KMS-11 (cell line): ENCODE measurements around the gene HDAC3.

Experiments used
- H2AFZ ChIP-seq: fragments of 200-600 bp; sonication (generic); 2 replicates; pipeline ENCODE4 v1.6.1; 2016; ENCODE audit warnings: antibody characterized with exemption, mixed run types, low read depth
- H3K27ac ChIP-seq: fragments of 200-600 bp; sonication (generic); 2 replicates; pipeline ENCODE4 v1.6.1; 2016; ENCODE audit warnings: mild to moderate bottlenecking, mixed run types
- H3K27me3 ChIP-seq: fragments of 200-600 bp; sonication (generic); 2 replicates; pipeline ENCODE4 v1.6.1; 2017; ENCODE audit warnings: mild to moderate bottlenecking, low read depth, mixed run types, moderate library complexity; ENCODE audit not compliant: insufficient read depth
- H3K36me3 ChIP-seq: fragments of 200-600 bp; sonication (generic); 2 replicates; pipeline ENCODE4 v1.6.1; 2017; ENCODE audit warnings: mild to moderate bottlenecking, mixed run types; ENCODE audit not compliant: insufficient read depth
- H3K4me1 ChIP-seq: fragments of 200-600 bp; sonication (generic); 2 replicates; pipeline ENCODE4 v1.6.1; 2016; ENCODE audit warnings: mild to moderate bottlenecking, low read depth, mixed run types; ENCODE audit not compliant: poor library complexity, severe bottlenecking
- H3K4me2 ChIP-seq: fragments of 200-600 bp; sonication (generic); 2 replicates; pipeline ENCODE4 v1.7.0; 2016; ENCODE audit warnings: mild to moderate bottlenecking, mixed run types
- H3K4me3 ChIP-seq: fragments of 200-600 bp; sonication (generic); IDR thresholded peaks from 2 replicates; pipeline ENCODE4 v1.6.1; 2017; ENCODE audit warnings: low read depth, low read length, mixed read lengths; ENCODE audit not compliant: insufficient read depth
- H3K79me2 ChIP-seq: fragments of 200-600 bp; sonication (generic); 2 replicates; pipeline ENCODE4 v1.6.1; 2016; ENCODE audit warnings: low read depth, mixed run types; ENCODE audit not compliant: insufficient read depth
- H3K9ac ChIP-seq: fragments of 200-600 bp; sonication (generic); 2 replicates; pipeline ENCODE4 v1.6.1; 2016; ENCODE audit warnings: mild to moderate bottlenecking, mixed run types
- H4K20me1 ChIP-seq: fragments of 200-600 bp; sonication (generic); 2 replicates; pipeline ENCODE4 v1.6.1; 2016; ENCODE audit warnings: mild to moderate bottlenecking, mixed run types; ENCODE audit not compliant: insufficient read depth
- TF ChIP-seq, protein P1 (sequence below): fragments of 200-600 bp; sonication (generic); conservative IDR thresholded peaks from 2 replicates; pipeline ENCODE4 v1.6.1; 2017; ENCODE audit warnings: low read depth, mild to moderate bottlenecking, antibody characterized with exemption, low read length, moderate library complexity, mixed read lengths

Gene HDAC3

DNA sequence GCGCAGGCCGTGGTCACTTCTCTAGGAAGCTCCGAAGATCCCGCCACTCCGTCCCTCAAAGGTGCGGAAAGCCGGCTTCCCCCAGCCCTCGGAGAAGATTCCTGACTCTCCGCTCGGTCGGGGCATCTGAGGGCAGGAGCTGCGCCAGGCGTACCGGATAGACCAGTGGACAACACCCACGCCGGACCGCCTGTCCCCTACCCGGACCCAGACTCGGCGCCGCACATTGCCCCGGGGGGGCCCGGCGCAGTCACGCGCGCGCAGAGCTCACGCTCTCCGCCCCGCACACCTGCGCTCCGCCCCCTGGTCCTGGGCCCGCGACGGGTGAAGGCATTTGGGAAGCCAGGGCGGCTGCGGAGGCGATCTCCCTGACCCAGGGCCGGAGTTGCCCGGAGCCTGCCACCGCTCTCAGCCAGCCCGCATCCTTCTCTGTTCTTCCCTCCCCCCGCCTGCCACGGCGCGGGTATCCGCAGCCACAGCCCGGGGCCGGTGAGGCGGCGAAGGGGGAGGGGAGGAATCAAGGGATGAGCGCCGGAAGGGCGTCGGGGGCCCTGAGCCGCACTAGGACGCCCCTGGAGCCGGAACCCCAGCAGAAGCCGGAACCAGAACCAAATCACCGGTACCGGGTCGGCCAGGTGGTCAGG is 596 bp upstream of the HDAC3 start:
- no peak overlapping the region for H3K9ac ChIP-seq
- H3K4me1 ChIP-seq: peaks cover 28% of the 10 kb centered on the region
- no peak overlapping the region for H3K27ac ChIP-seq
- no peaks in the 10 kb centered on the region for H3K36me3 ChIP-seq
- H3K4me3 ChIP-seq: no peak overlapping the region
- no peaks in the 10 kb centered on the region for H3K27me3 ChIP-seq
- H3K4me2 ChIP-seq: peak overlapping the region; percentile 77
- peaks cover 14% of the 10 kb centered on the region for H3K79me2 ChIP-seq
- peak overlapping the region; percentile 98 for H2AFZ ChIP-seq
- TF ChIP-seq, protein P1, sequence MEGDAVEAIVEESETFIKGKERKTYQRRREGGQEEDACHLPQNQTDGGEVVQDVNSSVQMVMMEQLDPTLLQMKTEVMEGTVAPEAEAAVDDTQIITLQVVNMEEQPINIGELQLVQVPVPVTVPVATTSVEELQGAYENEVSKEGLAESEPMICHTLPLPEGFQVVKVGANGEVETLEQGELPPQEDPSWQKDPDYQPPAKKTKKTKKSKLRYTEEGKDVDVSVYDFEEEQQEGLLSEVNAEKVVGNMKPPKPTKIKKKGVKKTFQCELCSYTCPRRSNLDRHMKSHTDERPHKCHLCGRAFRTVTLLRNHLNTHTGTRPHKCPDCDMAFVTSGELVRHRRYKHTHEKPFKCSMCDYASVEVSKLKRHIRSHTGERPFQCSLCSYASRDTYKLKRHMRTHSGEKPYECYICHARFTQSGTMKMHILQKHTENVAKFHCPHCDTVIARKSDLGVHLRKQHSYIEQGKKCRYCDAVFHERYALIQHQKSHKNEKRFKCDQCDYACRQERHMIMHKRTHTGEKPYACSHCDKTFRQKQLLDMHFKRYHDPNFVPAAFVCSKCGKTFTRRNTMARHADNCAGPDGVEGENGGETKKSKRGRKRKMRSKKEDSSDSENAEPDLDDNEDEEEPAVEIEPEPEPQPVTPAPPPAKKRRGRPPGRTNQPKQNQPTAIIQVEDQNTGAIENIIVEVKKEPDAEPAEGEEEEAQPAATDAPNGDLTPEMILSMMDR: no peak
- no peaks in the 10 kb centered on the region for H4K20me1 ChIP-seq

DNA sequence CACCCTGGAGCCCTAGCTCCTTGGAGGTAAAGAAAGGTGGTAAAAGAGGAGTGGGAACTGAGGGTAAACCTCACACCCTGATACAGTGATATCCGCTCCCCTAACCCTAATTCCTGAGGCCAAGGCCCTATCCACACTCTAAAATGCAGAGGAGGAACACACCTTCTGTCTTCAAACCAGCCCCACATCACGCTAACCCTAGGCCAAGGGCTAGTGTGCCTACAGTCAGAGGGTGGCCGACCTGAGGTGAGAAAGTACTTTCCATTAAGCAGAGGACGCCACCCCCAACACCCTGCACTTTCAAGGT is 590 bp downstream of the HDAC3 start:
- no peaks in the 10 kb centered on the region for H3K36me3 ChIP-seq
- H3K4me3 ChIP-seq: no peak overlapping the region
- peak overlapping the region; percentile 77 for H3K4me2 ChIP-seq
- peak overlapping the region; percentile 41; the same call in 1 of the 2 replicates for H3K9ac ChIP-seq
- H4K20me1 ChIP-seq: no peaks in the 10 kb centered on the region
- TF ChIP-seq, protein P1: no peak
- peaks cover 14% of the 10 kb centered on the region for H3K79me2 ChIP-seq
- H3K27ac ChIP-seq: no peak overlapping the region
- H2AFZ ChIP-seq: peak overlapping the region; percentile 98; the same call in 1 of the 2 replicates
- H3K4me1 ChIP-seq: peaks cover 21% of the 10 kb centered on the region
- no peaks in the 10 kb centered on the region for H3K27me3 ChIP-seq

DNA sequence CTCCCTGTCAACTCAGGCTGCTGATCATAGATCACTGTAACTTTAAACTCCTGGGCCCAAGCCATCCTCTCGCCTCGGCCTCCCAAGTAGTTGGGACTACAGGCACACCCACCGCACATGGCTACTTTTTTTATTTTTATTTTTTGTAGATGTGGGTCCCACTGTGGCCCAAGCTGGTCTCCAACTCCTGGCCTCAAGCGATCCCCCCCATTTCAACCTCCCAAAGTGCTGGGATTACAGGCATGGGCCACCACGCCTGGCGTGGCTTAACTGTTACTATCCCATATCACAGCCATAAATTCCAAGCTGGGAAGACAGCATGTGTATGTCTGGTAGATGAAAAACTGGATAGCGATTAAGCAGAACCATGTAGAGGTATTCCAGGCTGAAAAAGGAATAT is 1.0 kb downstream of the HDAC3 start:
- Histone ChIP-seq H2AFZ (no peak overlapping the region), H3K4me1 (peaks cover 21% of the 10 kb centered on the region)

DNA sequence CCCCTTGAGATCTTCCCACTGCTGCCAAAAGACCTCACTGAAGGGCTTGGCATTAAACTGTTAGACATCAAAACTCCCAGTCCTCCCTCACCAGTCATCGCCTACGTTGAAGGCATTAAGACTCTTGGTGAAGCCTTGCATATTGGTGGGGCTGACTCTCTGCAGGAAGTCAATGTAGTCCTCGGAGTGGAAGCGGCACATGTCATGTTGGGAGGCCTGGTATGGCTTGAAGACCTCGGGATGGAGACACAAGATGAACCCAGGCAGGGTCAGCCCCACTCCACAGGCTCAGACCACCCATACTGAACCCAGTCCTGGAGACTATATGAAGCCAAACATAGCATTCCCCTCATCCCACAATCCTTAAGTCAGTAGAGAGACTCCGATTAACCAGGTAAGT is 1.9 kb downstream of the HDAC3 start:
- no peaks in the 10 kb centered on the region for H4K20me1 ChIP-seq
- peaks cover 14% of the 10 kb centered on the region for H3K79me2 ChIP-seq
- H3K9ac ChIP-seq: no peak overlapping the region
- TF ChIP-seq, protein P1: no peak
- H3K27me3 ChIP-seq: no peaks in the 10 kb centered on the region
- H3K27ac ChIP-seq: no peak overlapping the region
- H3K36me3 ChIP-seq: no peaks in the 10 kb centered on the region
- H3K4me3 ChIP-seq: no peak overlapping the region
- H3K4me2 ChIP-seq: no peak overlapping the region
- peaks cover 21% of the 10 kb centered on the region for H3K4me1 ChIP-seq
- no peak overlapping the region for H2AFZ ChIP-seq

More for the DNA sequence above, 1.0 kb downstream of the HDAC3 start:
- no peaks in the 10 kb centered on the region for H3K27me3 ChIP-seq
- H4K20me1 ChIP-seq: no peaks in the 10 kb centered on the region
- no peak overlapping the region for H3K9ac ChIP-seq
- H3K79me2 ChIP-seq: peaks cover 14% of the 10 kb centered on the region
- H3K36me3 ChIP-seq: no peaks in the 10 kb centered on the region
- no peak overlapping the region for H3K4me3 ChIP-seq
- TF ChIP-seq, protein P1: no peak
- peak overlapping the region; percentile 77 for H3K4me2 ChIP-seq
- no peak overlapping the region for H3K27ac ChIP-seq
